HepG2 (cell line): ENCODE results near the gene ZNF581. TPM values are rescaled to one million over a fixed set of nuclear protein-coding genes. Genes with fewer than 3 reads are reported as not detected.

ENCODE experiments used
- DR1 ChIP-seq: sonication (generic); formaldehyde crosslinking; IDR thresholded peaks from 2 replicates; pipeline ENCODE4 v1.8.0; 2021; ENCODE audit warnings: mild to moderate bottlenecking, missing genetic modification reagents, inconsistent platforms
- ELF1 ChIP-seq: sonication (generic); formaldehyde crosslinking; IDR thresholded peaks from 2 replicates; pipeline ENCODE4 v1.4.0; 2020; ENCODE audit warnings: missing genetic modification reagents
- FOXK1 ChIP-seq: sonication (generic); formaldehyde crosslinking; IDR thresholded peaks from 2 replicates; pipeline ENCODE4 v1.4.0; 2020; ENCODE audit warnings: low read depth, missing genetic modification reagents, borderline replicate concordance
- KLF6 ChIP-seq: IDR thresholded peaks from 2 replicates; pipeline ENCODE4 v1.8.0; 2016; ENCODE audit warnings: missing biosample characterization, missing genetic modification reagents
- NFKBIZ ChIP-seq: IDR thresholded peaks from 2 replicates; pipeline ENCODE4 v1.6.1; 2018; ENCODE audit warnings: missing genetic modification reagents, missing compliant biosample characterization
- PATZ1 ChIP-seq: sonication (generic); formaldehyde crosslinking; IDR thresholded peaks from 2 replicates; pipeline ENCODE4 v1.4.0; 2020; ENCODE audit warnings: missing genetic modification reagents
- PCBP2 ChIP-seq: fragments of 200-400 bp; formaldehyde crosslinking; optimal IDR thresholded peaks from 2 replicates; pipeline ENCODE3; 2018; ENCODE audit warnings: low read length, low read depth; ENCODE audit not compliant: poor library complexity, severe bottlenecking
- SAP130 ChIP-seq: IDR thresholded peaks from 2 replicates; pipeline ENCODE4 v1.6.1; 2016; ENCODE audit warnings: low read depth
- SOX13 ChIP-seq, 3 experiments: fragments of 450-650 bp in 1 of 3; sonication (generic) in 1 of 3; formaldehyde crosslinking in 1 of 3; IDR thresholded peaks in 2 of 3; conservative IDR thresholded peaks in 1 of 3; 2 replicates each; pipeline versions ENCODE4 v1.5.0 to v1.6.1; 2016 to 2020; ENCODE audit warnings: antibody characterized with exemption in 1 of 3, mild to moderate bottlenecking in 1 of 3, missing compliant biosample characterization in 1 of 3, missing genetic modification reagents in 1 of 3, moderate library complexity in 1 of 3
- SP2 ChIP-seq: sonication (generic); formaldehyde crosslinking; IDR thresholded peaks from 2 replicates; pipeline ENCODE4 v1.5.1; 2020; ENCODE audit warnings: mild to moderate bottlenecking, missing genetic modification reagents
- ZNF563 ChIP-seq: sonication (generic); formaldehyde crosslinking; IDR thresholded peaks from 2 replicates; pipeline ENCODE4 v1.8.0; 2022; ENCODE audit warnings: mild to moderate bottlenecking, moderate library complexity, missing genetic modification reagents
- ZNF609 ChIP-seq: sonication (generic); formaldehyde crosslinking; IDR thresholded peaks from 2 replicates; pipeline ENCODE4 v1.4.0; 2020; ENCODE audit warnings: mild to moderate bottlenecking, missing genetic modification reagents, borderline replicate concordance
- polyA plus RNA-seq, 8 experiments: library from polyadenylated mRNA; depleted of rRNA in 3 of 8; stranded (reverse) in 7 of 8; unstranded in 1 of 8; fragments of >200 nt; fragmentation: Illumina TruSeq in 4 of 8; extraction: Trizol in 4 of 8; gene quantifications; 2 replicates each; pipeline versions ENCODE4 v1.2.1 to v1.2.3, GENCODE V29; 2011 to 2016; ENCODE audit warnings: low read depth in 4 of 8, missing spikeins in 1 of 8, mixed read lengths in 1 of 8; ENCODE audit not compliant: insufficient read depth in 1 of 8
- total RNA-seq, 5 experiments: library from RNA; depleted of rRNA; stranded (reverse); fragments of >200 nt; fragmentation: Illumina TruSeq; extraction: Trizol; gene quantifications; 2 replicates each; pipeline ENCODE4 v1.2.3, GENCODE V29; 2016; ENCODE audit warnings: low read depth in 1 of 5
- TF ChIP-seq, protein P1 (sequence below): sonication (generic); formaldehyde crosslinking; IDR thresholded peaks from 2 replicates; pipeline ENCODE4 v1.5.0; 2020; ENCODE audit warnings: missing genetic modification reagents
- TF ChIP-seq, protein P2 (sequence below): sonication (generic); formaldehyde crosslinking; conservative IDR thresholded peaks from 2 replicates; pipeline ENCODE4 v1.4.0; 2020; ENCODE audit warnings: missing genetic modification reagents
- TF ChIP-seq, protein P3 (sequence below): sonication (generic); formaldehyde crosslinking; IDR thresholded peaks from 2 replicates; pipeline ENCODE4 v1.4.0; 2020; ENCODE audit warnings: missing genetic modification reagents

Gene ZNF581
- total and polyA plus RNA-seq, 2 of the 13 experiments (the other 11 are each of a cell fraction or from before 2014, with no cell fraction given), result 19.6 to 49.5 TPM

- TF ChIP-seq, protein P1, sequence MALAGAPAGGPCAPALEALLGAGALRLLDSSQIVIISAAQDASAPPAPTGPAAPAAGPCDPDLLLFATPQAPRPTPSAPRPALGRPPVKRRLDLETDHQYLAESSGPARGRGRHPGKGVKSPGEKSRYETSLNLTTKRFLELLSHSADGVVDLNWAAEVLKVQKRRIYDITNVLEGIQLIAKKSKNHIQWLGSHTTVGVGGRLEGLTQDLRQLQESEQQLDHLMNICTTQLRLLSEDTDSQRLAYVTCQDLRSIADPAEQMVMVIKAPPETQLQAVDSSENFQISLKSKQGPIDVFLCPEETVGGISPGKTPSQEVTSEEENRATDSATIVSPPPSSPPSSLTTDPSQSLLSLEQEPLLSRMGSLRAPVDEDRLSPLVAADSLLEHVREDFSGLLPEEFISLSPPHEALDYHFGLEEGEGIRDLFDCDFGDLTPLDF, result peak; percentile 39; the same call in 1 of the 2 replicates
- TF ChIP-seq NFKBIZ (CRISPR knock-in tag), result no peak
- TF ChIP-seq ZNF563 (CRISPR knock-in tag), result no peak
- peak; percentile 69 for TF ChIP-seq SAP130 (CRISPR knock-in tag)
- TF ChIP-seq PATZ1 (CRISPR knock-in tag), result 0 out of 2 replicates have a peak, but pooled peaks have one; percentile 7
- TF ChIP-seq, protein P2, sequence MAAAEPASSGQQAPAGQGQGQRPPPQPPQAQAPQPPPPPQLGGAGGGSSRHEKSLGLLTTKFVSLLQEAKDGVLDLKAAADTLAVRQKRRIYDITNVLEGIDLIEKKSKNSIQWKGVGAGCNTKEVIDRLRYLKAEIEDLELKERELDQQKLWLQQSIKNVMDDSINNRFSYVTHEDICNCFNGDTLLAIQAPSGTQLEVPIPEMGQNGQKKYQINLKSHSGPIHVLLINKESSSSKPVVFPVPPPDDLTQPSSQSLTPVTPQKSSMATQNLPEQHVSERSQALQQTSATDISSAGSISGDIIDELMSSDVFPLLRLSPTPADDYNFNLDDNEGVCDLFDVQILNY (CRISPR knock-in tag), result 0 out of 2 replicates have a peak, but pooled peaks have one; percentile 23
- no peak for TF ChIP-seq KLF6 (CRISPR knock-in tag)
- TF ChIP-seq, protein P3, sequence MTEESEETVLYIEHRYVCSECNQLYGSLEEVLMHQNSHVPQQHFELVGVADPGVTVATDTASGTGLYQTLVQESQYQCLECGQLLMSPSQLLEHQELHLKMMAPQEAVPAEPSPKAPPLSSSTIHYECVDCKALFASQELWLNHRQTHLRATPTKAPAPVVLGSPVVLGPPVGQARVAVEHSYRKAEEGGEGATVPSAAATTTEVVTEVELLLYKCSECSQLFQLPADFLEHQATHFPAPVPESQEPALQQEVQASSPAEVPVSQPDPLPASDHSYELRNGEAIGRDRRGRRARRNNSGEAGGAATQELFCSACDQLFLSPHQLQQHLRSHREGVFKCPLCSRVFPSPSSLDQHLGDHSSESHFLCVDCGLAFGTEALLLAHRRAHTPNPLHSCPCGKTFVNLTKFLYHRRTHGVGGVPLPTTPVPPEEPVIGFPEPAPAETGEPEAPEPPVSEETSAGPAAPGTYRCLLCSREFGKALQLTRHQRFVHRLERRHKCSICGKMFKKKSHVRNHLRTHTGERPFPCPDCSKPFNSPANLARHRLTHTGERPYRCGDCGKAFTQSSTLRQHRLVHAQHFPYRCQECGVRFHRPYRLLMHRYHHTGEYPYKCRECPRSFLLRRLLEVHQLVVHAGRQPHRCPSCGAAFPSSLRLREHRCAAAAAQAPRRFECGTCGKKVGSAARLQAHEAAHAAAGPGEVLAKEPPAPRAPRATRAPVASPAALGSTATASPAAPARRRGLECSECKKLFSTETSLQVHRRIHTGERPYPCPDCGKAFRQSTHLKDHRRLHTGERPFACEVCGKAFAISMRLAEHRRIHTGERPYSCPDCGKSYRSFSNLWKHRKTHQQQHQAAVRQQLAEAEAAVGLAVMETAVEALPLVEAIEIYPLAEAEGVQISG (CRISPR knock-in tag), result no peak
- no peak for TF ChIP-seq PCBP2
- no peak; the same call in 1 of the 2 replicates for TF ChIP-seq FOXK1 (CRISPR knock-in tag)
- TF ChIP-seq ZNF609 (CRISPR knock-in tag), result 0 out of 2 replicates have a peak, but pooled peaks have one; percentile 23
- no peak for TF ChIP-seq SOX13 (IDR thresholded peaks at IDR 0.05)
- no peak; a peak in 1 of 4 replicates for TF ChIP-seq SOX13 (CRISPR knock-in tag; conservative IDR thresholded peaks at IDR 0.05 in 1 of 2, IDR thresholded peaks at IDR 0.05 in 1 of 2)
- TF ChIP-seq SP2, result no peak
- no peak for TF ChIP-seq ELF1
- TF ChIP-seq DR1 (CRISPR knock-in tag), result peak; percentile 50; the same call in 1 of the 2 replicates
Measured at GRCh38 chr19:55624109-55625003, 19.1 kb upstream of the ZNF581 start, which contains the start of gene ZNF784 (continued).
